ENCODE data around the gene AEBP2.
A peak's percentile ranks its signal among the peaks of the same experiment; 100 is the strongest.
"Not testable (repeated sequence)": the region's sequence is repeated elsewhere in the genome, so short reads cannot be mapped to it uniquely, and the experiment has no call there.

The AEBP2 gene

GRCh38 chr12:19421503-19422282 is 17.6 kb upstream of the AEBP2 start:
- DNase-seq: no peak

- no peak for DNase-seq
Measured at GRCh38 chr12:19423166-19423930, 15.9 kb upstream of the AEBP2 start.

- no peak for DNase-seq
Measured at GRCh38 chr12:19428246-19428645, 11.0 kb upstream of the AEBP2 start.

DNA sequence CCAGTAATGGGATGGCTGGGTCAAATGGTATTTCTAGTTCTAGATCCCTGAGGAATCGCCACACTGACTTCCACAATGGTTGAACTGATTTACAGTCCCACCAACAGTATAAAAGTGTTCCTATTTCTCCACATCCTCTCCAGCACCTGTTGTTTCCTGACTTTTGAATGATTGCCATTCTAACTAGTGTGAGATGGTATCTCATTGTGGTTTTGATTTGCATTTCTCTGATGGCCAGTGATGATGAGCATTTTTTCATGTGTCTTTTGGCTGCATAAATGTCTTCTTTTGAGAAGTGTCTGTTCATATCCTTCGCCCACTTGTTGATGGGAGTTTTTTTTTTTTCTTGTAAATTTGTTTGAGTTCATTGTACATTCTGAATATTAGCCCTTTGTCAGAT is 9.8 kb upstream of the AEBP2 start:
- DNase-seq: not testable (repeated sequence)

GRCh38 chr12:19430988-19431387 is 8.3 kb upstream of the AEBP2 start:
- no peak for DNase-seq

GRCh38 chr12:19431407-19432308 is 7.6 kb upstream of the AEBP2 start:
- DNase-seq: peak; percentile 26

GRCh38 chr12:19432309-19433170 is 6.8 kb upstream of the AEBP2 start:
- no peak for DNase-seq

DNA sequence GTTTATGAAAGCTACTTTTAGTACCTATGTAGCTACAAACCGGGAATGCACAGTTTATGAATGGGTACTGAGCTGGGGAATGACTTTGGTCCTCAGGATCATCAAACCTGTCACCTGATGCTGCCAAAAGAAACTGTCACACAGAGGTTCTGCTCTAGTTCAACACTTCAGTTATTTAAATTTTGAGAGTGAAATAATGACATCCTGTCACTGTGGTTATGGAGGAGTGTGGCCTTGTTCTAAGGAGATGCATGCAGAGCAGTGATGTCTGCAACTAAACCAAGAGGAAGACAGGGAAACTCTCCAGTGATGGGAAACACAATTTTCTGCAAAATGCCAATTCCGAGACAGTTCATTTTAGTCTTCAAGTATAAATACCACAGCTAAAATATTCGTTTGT is 4.8 kb upstream of the AEBP2 start:
- no peak for DNase-seq

- no peak for DNase-seq
Measured at GRCh38 chr12:19435831-19436497, 3.3 kb upstream of the AEBP2 start.

GRCh38 chr12:19436931-19437330 is 2.4 kb upstream of the AEBP2 start:
- no peak for DNase-seq

GRCh38 chr12:19437996-19438395 is 1.3 kb upstream of the AEBP2 start:
- DNase-seq: no peak

GRCh38 chr12:19440019-19440858 is 947 bp downstream of the AEBP2 start:
- no peak for DNase-seq

GRCh38 chr12:19440916-19441315 is 1.6 kb downstream of the AEBP2 start:
- DNase-seq: no peak

GRCh38 chr12:19443585-19443984 is 4.3 kb downstream of the AEBP2 start:
- DNase-seq: no peak

- DNase-seq: no peak
Measured at GRCh38 chr12:19444097-19444496, 4.8 kb downstream of the AEBP2 start.

DNA sequence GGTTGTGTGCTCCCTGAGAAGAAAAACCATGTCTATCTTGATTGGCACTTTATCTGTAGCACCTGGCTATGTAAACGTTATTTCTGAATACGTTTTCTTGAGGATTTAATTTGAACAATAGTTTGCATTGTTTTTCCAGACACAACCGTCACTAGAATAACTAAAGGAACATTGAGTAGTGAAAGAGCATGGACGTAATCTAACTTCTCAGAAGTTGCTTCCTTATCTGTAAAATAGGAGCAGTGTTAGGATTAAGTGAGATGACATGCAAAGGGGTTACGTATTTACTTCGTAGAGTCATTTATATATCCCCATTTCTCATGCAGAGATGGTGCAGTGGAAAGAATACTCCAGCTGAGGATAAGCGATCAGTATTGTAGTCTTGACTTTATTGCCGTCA is 8.1 kb downstream of the AEBP2 start:
- no peak for DNase-seq

GRCh38 chr12:19449814-19450213 is 10.5 kb downstream of the AEBP2 start:
- no peak for DNase-seq

DNA sequence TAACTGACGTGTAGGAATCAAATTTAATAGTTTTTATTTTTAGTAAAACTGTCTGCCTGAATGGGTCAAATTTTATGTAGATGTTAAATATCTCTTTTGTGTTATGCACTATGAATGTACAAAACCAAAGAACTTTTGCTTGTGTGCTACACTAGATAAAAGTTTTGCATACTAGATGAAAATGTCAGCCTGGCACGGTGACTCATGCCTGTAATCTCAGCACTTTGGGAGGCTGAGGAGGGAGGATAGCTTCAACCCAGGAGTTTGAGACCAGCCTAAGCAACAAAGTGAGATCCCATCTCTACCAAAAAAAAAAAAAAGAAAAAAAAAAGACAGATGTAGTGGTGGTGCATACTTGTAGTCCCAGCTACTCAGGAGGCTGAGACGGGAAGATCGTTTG is 11.1 kb downstream of the AEBP2 start:
- no peak for DNase-seq

- DNase-seq: no peak
Measured at GRCh38 chr12:19451196-19451595, 11.9 kb downstream of the AEBP2 start.

DNA sequence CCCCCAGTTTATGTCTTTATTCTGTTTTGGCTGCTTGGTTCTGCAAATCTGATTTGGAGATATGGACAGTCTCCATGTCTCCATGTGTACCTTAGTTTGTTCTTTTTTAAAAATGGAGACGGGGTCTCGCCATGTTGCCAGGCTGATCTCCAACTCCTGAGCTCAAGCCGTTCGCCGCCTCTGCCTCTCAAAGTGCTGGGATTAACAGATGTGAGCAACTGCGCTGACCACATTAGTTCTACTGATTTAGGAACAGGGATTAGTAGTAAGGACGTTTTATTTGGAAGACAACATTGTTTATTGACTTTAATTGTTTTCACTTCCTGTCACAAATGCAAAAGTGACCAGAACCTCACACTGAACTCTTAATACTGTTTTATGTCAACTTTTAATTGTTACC is 14.7 kb downstream of the AEBP2 start:
- no peak for DNase-seq

DNA sequence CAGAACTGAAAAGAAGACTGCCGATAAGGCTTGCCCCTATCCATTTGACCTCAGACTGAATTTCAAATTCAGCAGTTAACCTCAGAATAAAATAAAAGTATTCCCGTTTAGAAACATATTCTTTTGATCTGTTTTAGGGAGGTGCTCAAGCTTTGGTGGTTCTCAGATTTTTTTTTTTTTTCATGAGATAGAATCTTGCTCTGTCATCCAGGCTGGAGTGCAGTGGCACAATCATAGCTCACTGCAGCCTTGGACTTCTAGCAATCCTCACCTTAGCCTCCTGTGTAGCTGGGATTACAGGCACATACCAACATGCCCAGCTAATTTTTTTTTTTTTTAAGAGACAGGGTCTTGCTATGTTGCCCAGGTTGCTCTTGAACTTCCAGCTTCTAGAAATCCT is 15.5 kb downstream of the AEBP2 start:
- DNase-seq: no peak
